GM21360 (cell line): ENCODE measurements around the gene BEST4.
"Not testable (repeated sequence)": the region's sequence is repeated elsewhere in the genome, so short reads cannot be mapped to it uniquely, and the experiment has no call there.

Experiments
- ATAC-seq: cut with Tn5 transposase; IDR thresholded peaks from one replicate; pipeline ENCODE4 v1.9.1; 2021; ENCODE audit warnings: mild to moderate bottlenecking, moderate library complexity; ENCODE audit not compliant: unreplicated experiment

Gene BEST4

GRCh38 chr1:44788120-44788860 lies at the start of gene BEST4:
BEST4 (minus strand) TSS chr1:44788170; CDS start chr1:44787705, 465 bp downstream.
- no peak for ATAC-seq

GRCh38 chr1:44835738-44836675 lies 48.0 kb upstream of the BEST4 start:
- peak; percentile 60 for ATAC-seq

DNA sequence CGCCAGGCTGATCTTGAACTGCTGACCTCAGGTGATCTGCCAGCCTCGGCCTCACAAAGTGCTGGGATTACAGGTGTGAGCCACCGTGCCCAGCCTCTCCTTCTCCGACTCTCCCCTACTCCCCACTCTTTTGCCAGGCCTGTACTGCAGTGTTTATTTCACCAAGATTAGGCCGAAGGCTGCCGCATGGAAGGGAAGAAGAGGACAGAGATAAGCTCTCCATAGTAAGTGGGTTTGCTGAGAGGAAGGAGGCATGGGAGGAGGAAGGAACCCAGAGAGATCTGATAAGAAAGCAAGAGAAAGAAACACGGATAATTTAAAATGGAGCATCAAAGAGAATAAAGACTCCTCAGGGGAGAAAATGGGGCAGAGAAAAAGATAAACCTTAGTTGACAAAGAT lies 46.4 kb upstream of the BEST4 start:
- no peak for ATAC-seq

GRCh38 chr1:44832056-44832705 lies 44.2 kb upstream of the BEST4 start:
- no peak for ATAC-seq

GRCh38 chr1:44831516-44831915 lies 43.5 kb upstream of the BEST4 start:
- ATAC-seq, result no peak

GRCh38 chr1:44830900-44831304 lies 42.9 kb upstream of the BEST4 start:
- ATAC-seq, result no peak

GRCh38 chr1:44829506-44830384 lies 41.8 kb upstream of the BEST4 start:
- no peak for ATAC-seq

DNA sequence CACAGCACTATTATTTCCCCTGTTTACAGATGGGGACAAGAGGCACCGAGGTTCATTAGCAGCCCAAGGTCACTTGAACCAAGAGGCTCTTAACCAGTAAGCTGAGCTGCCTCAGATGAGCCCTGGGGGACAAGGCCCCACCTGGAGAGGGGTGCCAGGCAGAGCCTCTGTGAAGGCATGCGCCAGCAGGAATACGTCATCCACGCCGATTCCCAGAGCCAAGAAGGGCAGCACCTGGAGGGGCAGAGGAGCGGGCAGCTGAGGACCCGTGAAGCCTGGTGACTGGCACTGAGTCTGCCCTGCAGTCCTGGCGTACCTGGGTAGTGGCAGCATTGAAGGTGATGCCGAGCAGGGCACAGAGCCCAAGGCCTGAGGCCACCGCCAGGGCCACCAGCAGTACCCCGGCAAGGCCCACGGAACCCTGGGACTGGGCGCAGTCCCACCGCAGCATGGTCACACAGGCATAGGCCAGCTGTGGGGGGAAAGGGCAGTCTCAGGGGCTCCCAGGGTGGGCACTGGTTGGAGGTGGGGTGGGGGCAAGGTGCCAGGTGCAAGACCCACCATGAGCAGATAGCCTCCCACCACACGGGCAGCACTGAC lies 41.0 kb upstream of the BEST4 start:
- no peak for ATAC-seq

DNA sequence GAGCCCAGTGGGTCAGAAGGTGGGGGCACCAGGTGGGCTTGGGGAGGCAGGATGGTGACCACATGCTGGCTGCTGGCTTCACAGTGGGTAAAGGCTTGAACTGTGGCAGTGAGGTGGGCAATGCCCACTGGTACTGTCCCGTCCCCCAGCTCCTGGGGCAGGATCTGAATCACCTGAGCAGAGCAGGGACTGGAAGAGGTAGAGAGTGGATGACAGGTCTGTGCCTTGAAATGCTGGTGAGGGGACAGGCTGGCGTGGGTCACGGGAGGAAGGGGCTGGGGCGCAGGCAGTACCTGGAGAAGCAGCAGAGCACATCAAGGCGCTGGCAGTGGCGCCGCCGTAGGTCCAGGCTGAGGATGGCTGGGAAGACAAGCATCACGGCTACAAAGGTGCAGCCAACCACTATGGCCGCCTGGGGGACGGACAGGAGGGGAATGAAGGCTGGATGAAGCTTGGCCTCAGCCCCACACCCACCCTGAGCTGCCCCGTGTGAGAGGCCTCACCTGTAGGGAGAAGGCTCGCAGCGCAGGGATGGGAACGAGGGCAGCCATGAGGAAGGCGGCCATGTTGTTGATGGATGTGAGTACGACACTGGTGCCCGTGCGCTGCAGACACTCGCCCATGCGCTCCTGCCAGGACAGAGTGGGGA lies 40.2 kb upstream of the BEST4 start:
- ATAC-seq, result no peak

DNA sequence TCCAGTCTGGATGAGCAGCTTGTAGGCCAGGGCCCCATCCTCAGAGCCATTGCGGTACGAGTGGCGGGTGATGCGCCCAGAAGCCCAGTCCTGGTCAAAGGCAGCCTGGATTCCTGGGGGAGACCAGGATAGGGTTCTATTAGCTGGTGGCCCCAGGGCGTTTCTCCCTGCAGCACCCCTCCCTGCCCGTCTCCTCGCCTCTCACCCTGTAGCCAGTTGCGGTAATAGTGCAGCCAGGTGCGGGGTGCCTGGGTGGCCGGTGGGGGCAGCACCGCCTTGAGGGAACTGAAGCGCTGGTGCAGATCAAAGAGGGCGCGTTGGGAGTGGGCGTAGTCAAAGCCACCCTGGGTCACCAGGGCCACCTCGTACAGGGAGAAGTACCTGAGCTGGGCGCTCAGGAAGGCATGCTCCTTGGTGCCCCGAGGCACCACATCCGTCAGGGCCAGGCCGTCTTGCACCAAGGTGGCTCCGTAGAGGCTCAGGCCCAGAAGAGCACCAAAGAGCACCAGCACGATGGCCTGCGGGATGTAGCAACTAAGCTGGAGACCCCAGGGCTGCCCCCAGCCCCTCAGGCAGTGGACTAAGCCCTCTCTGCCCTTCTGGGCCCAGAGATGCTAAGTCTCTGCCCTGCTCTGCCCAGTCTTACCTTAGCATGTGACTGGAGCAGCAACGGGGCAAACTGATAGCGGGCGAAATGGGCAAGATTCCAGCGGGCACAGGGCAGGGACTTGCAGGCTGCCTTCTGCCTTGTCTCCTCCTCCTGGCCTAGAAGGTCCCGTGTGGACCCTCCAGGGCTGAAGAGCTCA lies 39.4 kb upstream of the BEST4 start:
- no peak for ATAC-seq

DNA sequence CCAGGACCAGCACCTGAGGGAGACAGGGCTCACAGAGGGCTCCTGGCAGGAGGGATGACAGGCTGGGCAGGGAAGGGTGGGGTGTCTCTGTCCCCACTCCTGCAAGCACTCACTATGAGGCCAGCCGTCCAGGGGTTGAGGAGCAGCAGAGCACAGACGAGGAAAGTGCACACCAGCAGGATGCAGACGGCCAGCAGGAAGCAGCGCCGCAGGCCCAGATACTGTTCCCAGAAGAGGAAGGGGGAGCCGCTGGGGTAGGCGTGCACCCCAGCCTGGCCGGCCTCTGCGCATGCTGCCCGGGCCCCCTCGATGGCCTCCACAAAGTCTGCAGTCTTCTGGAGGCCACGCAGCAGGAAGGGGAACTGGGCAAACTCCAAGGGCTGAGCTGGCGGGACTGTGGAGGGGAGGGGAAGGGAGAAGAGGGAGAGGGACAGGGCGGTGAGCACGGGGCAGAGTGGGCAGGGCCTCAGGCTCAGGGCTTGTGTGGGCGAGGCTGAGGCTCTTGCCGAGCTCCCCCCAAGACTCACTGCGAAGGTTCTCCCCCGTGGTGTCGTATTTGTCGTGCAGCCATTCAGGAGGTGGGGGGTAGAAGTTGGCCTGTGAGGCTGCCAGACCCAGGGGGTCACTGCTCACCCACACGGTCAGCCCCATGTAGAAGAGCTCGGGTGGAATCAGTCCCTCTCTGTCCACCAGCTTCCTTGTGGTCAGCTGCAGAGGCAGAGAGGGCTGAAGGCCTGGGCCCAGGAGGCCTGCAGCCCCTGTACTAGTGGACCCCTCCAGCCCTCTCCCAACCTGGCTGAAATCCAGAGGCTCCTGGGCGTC lies 38.6 kb upstream of the BEST4 start:
- ATAC-seq, result no peak

DNA sequence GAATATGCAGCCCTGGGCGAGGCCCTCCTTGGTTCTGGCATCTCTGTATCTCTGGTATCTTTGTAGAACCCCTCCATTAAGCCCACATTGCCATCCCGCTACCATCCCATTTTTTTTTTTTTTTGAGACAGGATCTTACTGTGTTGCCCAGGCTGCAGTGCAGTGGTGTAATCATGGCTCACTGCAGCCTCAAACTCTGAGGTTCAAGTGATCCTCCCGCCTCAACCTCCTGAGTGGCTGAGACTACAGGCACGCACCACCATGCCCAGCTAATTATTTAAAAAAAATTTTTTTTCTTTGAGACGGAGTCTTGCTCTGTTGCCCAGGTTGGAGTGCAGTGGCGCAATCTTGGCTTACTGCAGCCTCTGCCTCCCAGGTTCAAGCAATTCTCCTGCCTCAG lies 36.4 kb upstream of the BEST4 start:
- not testable (repeated sequence) for ATAC-seq

- no peak for ATAC-seq
These were observed 35.0 kb upstream of the BEST4 start for GRCh38 chr1:44822981-44823451.

DNA sequence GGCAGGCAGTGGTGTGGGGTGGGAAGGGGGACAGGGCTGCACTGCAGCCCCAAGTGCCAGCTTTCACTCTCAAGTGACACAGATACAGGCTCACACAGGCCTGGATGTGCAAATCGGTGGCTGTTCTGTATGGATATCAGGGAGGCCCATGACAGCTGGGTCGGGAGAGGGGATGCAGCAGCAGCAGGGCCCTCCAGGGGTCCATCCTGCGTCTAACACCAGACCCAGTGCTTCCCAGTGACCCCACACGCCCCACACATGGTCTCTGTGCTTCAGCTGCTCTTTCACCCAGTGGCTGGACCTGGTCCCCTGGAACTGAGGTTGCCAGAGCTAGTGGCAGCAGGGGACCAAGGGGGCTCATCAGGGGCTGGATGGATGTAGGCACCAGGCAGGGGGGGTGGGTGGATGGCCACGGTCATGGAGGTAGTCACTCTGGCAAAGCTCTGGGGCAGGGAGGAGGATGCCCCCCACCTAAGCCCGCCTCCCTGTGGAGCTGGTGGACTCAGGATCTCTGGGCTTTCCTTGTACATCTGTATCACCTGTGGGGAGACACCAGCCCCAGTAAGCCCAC lies 34.2 kb upstream of the BEST4 start:
- no peak for ATAC-seq

DNA sequence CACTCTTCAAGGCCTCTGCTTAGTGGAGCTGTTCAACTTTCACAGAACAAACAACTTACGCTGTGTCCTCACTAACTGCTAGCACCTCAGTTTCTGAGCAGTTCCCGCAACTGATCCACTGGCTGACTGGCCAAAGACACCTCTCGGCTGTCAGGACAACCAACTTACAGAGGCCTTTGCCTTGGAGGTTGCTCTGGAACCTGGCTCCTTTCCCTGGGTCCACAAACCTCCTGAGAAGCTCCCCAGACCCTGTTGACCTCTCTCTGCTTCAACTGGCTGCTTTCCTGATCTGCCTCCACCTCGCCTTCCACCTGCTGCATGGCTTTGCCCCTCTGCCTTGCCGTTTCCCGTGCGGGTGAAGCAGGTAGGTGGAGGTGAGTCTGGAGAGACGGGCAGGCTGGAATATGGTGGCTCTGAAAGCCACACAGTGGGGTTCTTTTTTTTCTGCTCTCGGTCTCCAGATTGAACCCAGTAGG lies 33.3 kb upstream of the BEST4 start:
- ATAC-seq, result no peak

GRCh38 chr1:44820328-44821239 lies 32.6 kb upstream of the BEST4 start:
- ATAC-seq, result no peak
